K562 (cell line): ENCODE results near the gene MYL12B. TPM values are rescaled to one million over a fixed set of nuclear protein-coding genes. Genes with fewer than 3 reads are reported as not detected.

Experiments
- ETV6 ChIP-seq, 3 experiments: fragments of 150-350 bp in 1 of 3; sonication (generic) in 1 of 3; formaldehyde crosslinking in 1 of 3; IDR thresholded peaks; 2 replicates each; pipeline versions ENCODE4 v1.6.1 to v1.8.0; 2014 to 2022; ENCODE audit warnings: borderline replicate concordance in 2 of 3, low read depth in 2 of 3, antibody characterized with exemption in 1 of 3, low read length in 1 of 3, mild to moderate bottlenecking in 1 of 3, missing genetic modification reagents in 1 of 3
- MAZ ChIP-seq, 2 experiments: fragments of 450-650 bp in 1 of 2; sonication (generic) in 1 of 2; formaldehyde crosslinking; IDR thresholded peaks in 1 of 2; conservative IDR thresholded peaks in 1 of 2; 2 replicates each; pipeline versions ENCODE4 v1.4.0 to v1.5.0; 2020; ENCODE audit warnings: mild to moderate bottlenecking in 1 of 2, missing genetic modification reagents in 1 of 2
- MCM5 ChIP-seq: fragments of 450-650 bp; IDR thresholded peaks from 2 replicates; pipeline ENCODE4 v1.6.1; 2016; ENCODE audit warnings: low read depth
- ZNF239 ChIP-seq: fragments of 250-450 bp; sonication (Bioruptor Pico); IDR thresholded peaks from 2 replicates; pipeline ENCODE4 v1.4.0; 2020; ENCODE audit warnings: mild to moderate bottlenecking
- polyA plus RNA-seq, 8 experiments: library from polyadenylated mRNA; depleted of rRNA in 4 of 8; stranded (reverse) in 5 of 8; unstranded in 3 of 8; fragments of >200 nt; fragmentation: Nextera tagmentation in 2 of 8; fragmentation: Illumina TruSeq in 1 of 8; extraction: Ambion mirVana in 2 of 8; extraction: Trizol in 1 of 8; gene quantifications; 2 replicates each; pipeline versions ENCODE4 v1.2.1 to v1.2.3, GENCODE V29; 2011 to 2014; ENCODE audit warnings: inconsistent platforms in 1 of 8, missing spikeins in 1 of 8
- total RNA-seq, 7 experiments: library from RNA; depleted of rRNA in 6 of 7; stranded (reverse); fragments of >200 nt in 6 of 7; fragmentation: Illumina TruSeq in 2 of 7; extraction: Trizol in 2 of 7; gene quantifications; 2 replicates each; pipeline versions ENCODE4 v1.2.1 to v1.2.3, GENCODE V29; 2011 to 2021; ENCODE audit warnings: low replicate concordance in 1 of 7
- TF ChIP-seq, protein P1 (sequence below): sonication (generic); formaldehyde crosslinking; IDR thresholded peaks from 2 replicates; pipeline ENCODE4 v1.8.0; 2022; ENCODE audit warnings: mild to moderate bottlenecking, low read depth, missing genetic modification reagents
- TF ChIP-seq, protein P2 (sequence below), 2 experiments: fragments of 450-650 bp in 1 of 2; sonication (generic) in 1 of 2; formaldehyde crosslinking in 1 of 2; IDR thresholded peaks; 2 replicates each; pipeline versions ENCODE4 v1.7.1 to v1.9.0; 2016 to 2022; ENCODE audit warnings: inconsistent platforms in 1 of 2, mild to moderate bottlenecking in 1 of 2, missing genetic modification reagents in 1 of 2

The MYL12B gene
- total and polyA plus RNA-seq, 9 of the 15 experiments (the other 6 are each of a cell fraction or from before 2014, with no cell fraction given) = 220 to 995 (median 463) TPM

DNA sequence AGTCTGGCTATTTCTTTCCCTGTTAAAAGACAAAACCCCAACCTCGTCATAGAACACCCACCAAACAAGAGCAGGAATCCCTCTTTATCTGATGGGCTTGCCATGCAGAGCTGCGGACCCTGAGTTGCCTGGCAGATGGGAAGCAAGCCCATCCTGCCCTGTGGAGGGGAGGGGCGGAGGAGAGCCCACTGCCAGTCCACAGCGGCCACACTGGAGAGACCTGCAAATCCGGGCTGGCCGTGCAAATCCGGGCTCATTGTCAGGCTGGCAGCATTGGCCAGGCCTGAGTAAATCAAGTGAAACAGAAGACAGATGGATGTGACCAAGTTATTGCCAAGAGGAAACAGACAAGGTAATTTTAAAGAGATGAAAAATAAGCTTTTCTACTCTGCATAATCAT is 22.0 kb downstream of the MYL12B start (continued):
- TF ChIP-seq MAZ (CRISPR knock-in tag; conservative IDR thresholded peaks at IDR 0.05 in 1 of 2, IDR thresholded peaks at IDR 0.05 in 1 of 2) (no peak), ETV6 (IDR thresholded peaks at IDR 0.05; ENCODE audit: borderline replicate concordance in 1 of 2, low read depth in 2 of 2, low read length in 1 of 2) (no peak), ETV6 (CRISPR knock-in tag; IDR thresholded peaks at IDR 0.05; ENCODE audit: borderline replicate concordance) (no peak), ZNF239 (CRISPR knock-in tag) (no peak), MCM5 (no peak)
- TF ChIP-seq, protein P1, sequence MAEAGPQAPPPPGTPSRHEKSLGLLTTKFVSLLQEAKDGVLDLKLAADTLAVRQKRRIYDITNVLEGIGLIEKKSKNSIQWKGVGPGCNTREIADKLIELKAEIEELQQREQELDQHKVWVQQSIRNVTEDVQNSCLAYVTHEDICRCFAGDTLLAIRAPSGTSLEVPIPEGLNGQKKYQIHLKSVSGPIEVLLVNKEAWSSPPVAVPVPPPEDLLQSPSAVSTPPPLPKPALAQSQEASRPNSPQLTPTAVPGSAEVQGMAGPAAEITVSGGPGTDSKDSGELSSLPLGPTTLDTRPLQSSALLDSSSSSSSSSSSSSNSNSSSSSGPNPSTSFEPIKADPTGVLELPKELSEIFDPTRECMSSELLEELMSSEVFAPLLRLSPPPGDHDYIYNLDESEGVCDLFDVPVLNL = no peak
- TF ChIP-seq, protein P2, sequence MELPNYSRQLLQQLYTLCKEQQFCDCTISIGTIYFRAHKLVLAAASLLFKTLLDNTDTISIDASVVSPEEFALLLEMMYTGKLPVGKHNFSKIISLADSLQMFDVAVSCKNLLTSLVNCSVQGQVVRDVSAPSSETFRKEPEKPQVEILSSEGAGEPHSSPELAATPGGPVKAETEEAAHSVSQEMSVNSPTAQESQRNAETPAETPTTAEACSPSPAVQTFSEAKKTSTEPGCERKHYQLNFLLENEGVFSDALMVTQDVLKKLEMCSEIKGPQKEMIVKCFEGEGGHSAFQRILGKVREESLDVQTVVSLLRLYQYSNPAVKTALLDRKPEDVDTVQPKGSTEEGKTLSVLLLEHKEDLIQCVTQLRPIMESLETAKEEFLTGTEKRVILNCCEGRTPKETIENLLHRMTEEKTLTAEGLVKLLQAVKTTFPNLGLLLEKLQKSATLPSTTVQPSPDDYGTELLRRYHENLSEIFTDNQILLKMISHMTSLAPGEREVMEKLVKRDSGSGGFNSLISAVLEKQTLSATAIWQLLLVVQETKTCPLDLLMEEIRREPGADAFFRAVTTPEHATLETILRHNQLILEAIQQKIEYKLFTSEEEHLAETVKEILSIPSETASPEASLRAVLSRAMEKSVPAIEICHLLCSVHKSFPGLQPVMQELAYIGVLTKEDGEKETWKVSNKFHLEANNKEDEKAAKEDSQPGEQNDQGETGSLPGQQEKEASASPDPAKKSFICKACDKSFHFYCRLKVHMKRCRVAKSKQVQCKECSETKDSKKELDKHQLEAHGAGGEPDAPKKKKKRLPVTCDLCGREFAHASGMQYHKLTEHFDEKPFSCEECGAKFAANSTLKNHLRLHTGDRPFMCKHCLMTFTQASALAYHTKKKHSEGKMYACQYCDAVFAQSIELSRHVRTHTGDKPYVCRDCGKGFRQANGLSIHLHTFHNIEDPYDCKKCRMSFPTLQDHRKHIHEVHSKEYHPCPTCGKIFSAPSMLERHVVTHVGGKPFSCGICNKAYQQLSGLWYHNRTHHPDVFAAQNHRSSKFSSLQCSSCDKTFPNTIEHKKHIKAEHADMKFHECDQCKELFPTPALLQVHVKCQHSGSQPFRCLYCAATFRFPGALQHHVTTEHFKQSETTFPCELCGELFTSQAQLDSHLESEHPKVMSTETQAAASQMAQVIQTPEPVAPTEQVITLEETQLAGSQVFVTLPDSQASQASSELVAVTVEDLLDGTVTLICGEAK (IDR thresholded peaks at IDR 0.05) = no peak
- TF ChIP-seq, protein P2 (CRISPR knock-in tag; IDR thresholded peaks at IDR 0.05) = no peak
